ENCODE results near the gene NAALADL1.
"Not testable (repeated sequence)": the region's sequence is repeated elsewhere in the genome, so short reads cannot be mapped to it uniquely, and the experiment has no call there.

NAALADL1 gene

DNA sequence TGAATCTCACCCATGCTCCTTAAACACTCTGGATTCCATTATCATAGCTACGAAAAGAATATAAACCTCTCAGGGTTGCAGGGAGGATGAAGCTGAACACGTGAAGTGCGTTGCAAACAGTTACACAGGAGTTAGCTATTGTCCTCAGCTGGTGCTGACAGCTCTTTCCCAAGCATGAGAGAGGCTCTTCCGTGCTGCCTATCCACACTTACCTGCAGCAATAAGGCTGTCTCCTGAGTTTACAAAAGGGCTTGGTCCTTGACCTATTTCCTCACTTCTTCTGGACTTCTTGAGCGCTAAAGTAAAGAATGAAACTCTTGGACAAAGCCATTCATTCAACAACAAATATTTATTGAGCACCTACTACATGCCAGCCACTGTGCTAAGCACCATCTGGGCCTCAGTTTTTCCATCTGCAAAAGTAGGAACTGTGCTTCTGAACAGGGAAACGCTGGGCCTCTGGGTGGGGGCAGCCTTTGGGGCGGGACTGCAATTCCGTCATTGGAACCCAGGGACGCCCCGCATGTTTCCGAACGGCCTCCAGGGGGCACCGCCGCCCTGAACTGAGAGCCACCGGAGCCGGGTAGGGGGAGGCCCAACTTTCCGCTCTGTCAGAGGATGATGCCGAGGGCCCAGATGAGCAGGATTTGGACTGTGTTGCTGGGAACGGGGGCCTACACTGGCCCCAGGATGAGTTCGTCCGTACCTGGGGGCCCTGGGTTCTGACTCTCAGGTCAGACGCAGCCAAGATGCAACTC lies 45.0 kb downstream of the NAALADL1 start:
- DNase-seq: peak; percentile 80 to 85 (median 82)

DNA sequence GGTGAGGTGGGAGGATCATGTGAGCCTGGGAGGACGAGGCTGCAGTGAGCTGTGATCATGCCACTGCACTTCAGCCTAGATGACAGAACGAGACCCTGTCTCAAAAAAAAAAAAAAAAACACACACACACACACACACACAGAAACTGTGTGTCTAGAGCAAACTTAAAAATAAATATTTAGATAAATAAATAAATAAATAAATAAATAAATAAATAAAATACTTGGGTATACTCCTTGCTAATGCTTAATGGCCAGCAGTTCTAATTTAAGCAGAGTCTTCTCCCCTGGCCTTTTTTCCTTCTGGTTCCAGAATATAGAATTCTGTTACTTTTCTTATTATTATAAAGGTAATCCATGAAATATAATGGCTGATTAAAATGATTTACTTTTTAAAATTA lies 49.5 kb downstream of the NAALADL1 start:
- DNase-seq: no peak

DNA sequence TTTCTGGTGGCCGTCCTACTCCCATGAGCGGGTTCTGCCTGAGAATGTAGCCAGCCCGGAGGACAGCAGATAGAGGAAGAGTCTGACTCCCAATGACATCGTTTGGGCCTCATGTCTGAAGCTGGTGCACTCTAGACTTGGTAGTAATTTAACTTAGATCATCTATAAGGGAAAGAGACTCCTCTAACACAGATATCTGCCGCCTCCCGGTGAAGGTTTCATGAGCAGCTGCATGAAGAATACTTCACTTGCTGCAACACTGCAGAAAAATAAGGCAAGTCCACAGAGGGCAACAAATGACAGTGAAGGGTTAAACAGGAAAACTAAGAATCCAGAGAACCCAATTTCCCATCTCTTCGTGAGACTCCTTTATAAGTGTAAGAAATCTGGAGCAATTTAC lies 50.3 kb downstream of the NAALADL1 start:
- DNase-seq: no peak

DNA sequence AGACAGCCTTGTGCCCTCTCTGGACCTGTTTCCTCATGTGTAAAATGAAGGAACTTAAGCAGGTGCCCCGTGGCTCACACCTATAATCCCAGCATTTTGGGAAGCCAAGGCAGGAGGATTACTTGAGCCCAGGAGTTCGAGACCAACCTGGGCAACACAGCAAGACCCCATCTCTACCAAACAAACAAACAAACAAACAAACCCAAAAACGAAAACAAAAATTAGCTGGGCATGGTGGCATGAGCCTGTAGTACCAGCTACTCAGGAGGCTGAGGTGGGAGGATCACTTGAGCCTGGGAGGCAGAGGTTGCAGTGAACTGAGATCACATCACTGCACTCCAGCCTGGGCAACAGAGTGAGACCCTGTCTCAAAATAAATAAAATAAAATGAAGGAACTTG lies 54.4 kb downstream of the NAALADL1 start:
- not testable (repeated sequence) for DNase-seq

DNA sequence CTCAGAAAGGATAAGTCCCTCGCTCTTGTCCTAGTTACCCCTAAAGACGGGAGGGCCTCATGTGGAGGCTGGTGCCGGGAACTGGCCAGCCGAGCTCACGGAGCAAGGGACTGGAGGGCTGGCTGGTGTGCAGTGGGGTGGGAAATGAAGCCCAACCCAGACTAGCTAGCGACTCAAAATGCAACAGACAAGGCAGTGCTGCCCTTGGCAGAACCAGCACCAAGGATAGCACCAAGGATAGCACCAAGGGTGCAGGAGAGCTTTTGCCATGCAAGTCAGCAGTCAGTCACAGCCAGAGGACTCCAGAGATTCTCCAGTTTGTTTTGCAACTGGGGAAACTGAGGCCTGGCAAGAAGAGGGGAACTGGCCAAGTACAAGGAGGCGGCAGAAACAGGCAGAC lies 55.1 kb downstream of the NAALADL1 start:
- no peak for DNase-seq

DNA sequence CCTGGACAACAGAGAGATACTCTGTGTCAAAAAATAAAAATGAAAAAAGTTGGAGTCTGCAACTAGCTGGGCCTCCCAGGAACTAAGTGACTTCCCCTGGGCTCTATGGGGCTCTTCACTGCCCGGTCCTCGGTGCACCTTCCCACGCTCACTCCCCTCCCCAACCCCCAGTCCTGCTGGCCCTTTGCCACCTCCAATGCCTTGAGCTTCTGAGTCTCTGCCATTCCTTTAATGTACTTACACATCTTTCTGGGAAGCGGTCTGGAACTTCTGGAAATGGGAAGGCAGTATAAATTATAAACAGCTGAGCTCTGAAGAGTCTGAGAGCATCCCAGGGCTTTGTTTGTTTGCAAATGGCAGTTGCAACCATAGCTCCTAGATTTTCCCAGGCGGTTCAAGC lies 55.6 kb downstream of the NAALADL1 start:
- DNase-seq: no peak

DNA sequence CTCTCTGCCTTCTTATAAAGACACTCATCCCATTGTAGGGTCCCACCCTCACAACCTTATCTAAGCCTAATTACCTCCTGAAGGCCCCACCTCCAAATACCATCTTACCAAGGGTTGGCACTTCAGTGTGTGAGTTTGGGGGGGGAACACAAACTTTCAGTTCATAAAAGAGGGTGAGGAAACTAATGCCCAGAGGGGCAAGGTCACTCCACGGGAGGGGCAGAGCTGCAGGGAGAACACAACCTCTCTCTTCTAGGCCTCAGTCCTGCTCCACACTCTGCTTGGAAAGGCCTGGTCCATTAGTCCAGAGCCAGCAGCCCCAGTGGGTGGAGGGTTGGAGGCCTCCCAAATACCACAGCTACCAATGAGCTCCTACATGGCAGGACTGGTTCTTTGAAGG lies 58.9 kb downstream of the NAALADL1 start:
- no peak for DNase-seq

DNA sequence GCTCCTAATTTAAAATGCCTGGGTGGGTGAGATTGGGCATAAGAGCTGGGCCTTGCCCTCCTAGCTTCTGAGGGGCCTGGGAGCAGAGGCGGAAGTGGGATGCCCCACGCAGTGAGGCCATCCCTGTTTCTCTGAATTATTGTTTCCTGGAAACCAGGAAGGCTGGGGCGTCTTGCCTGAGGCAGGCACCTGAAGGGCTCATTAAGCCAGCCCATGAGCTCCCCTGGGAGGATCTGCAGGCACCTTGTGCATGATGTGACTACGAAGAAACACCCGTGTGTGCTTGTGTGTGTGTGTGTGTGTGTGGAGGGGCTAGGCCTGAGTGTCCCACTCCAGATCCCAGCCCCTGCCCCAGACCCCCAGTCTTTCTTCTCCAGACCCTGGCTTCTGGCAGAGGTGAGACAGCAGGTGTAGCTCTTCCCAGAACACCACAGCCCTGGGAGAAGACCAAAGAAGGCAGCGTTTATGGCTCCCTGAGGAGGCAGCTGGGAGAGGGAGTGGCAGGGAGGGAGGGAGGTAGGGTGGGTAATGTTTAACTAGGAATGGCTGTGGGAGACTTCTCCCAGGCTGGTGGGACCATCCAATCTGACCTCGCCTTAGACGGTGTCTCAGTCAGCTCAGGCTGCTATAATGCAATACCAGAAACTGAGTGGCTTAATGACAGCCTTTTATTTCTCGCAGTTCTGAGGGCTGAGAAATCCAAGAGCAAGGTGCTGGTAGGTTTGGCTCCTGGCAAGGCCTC lies 59.5 kb downstream of the NAALADL1 start:
- no peak for DNase-seq

DNA sequence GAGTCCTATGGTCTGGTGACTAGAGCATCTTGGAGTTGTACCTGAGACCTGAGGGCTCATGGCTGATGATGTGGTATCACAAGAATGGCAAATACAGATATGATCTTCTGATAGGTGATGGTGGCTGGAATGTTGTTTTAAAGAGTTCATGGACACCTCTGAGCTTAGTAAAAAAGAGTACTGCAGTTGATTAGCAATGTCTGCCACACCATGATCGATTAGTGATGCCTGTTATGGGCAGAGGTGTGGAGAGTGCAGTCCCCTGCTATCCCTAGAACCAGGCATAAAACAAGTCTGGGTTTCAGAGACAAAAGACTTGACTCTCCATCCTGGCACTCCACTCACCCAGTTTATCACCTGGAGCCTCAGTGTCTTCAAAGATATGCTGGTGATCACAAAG lies 60.2 kb downstream of the NAALADL1 start:
- DNase-seq: no peak

DNA sequence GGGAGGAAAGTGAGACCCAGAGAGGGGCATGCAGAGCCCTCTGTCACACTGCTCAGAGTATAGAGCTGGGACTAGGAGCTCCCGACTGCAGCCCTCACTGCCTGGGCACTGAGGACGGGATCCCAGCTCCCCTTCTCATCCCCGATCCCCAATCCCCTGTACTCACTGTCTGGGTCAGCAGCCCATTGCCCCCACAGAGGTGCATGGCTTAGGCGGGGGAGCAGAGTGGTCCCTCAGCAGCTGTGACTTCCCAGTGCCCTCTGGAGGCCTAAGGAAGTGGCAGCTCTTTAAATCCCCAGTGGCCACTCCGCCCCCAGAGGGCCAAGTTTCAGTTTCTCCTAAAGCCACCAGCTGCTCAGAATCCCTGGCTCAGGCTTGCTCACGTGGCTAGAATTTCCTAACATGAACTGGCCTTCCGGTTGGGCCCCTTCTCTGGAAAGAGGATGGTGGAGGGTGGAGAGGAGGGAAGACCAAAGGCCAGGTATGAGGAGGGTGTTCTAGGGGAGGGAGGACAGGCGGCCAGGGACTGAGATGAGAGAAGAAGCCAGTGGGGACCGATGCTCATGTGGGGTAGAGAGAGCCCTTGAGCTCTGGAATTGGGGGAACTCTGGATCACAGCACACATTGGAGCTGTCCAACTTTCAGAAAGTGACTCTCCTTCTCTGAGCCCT lies 61.5 kb downstream of the NAALADL1 start, which contains the start of gene BATF2:
Gene BATF2, minus strand, starts transcription at position 262 of the 671 bp plus-strand sequence. Its CDS starts 57 bp downstream, at position 205.
- no peak for DNase-seq

DNA sequence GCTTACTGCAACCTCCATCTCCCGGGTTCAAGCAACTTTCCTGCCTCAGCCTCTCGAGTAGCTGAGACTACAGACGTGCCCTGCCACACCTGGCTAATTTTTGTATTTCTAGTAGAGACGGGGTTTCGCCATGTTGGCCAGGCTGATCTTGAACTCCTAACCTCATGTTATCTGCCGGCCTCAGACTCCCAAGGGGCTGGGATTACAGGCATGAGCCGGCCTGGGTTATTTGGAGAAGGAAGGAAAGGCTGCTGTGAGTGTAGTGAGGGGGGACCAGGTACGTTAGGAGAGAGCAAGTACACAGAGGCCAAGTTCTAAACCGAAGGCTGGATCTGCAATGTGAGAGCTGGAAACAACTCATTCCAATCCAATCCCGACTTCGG lies 62.0 kb downstream of the NAALADL1 start:
- no peak for DNase-seq
